GM11168 (cell line): ENCODE data around the gene IL20.

ENCODE experiments used
- in situ Hi-C: fragments of 300-500 bp; cut with MboI; formaldehyde crosslinking; loops from one replicate; pipeline ENCODE4 v1.12.0; 2022; ENCODE audit warnings: low sequenced_read_pairs; ENCODE audit not compliant: unreplicated experiment

IL20 gene

GRCh38 chr1:206873603-206874188 lies 8.3 kb downstream of the IL20 start:
- in situ Hi-C loops = no loop called here

- in situ Hi-C loops = no loop called here
Measured at GRCh38 chr1:206875752-206876377, 10.4 kb downstream of the IL20 start.

- in situ Hi-C loops = no loop called here
Measured at GRCh38 chr1:206878456-206878855, 13.0 kb downstream of the IL20 start.

GRCh38 chr1:206880314-206880713 lies 14.9 kb downstream of the IL20 start:
- in situ Hi-C loops = no loop called here

DNA sequence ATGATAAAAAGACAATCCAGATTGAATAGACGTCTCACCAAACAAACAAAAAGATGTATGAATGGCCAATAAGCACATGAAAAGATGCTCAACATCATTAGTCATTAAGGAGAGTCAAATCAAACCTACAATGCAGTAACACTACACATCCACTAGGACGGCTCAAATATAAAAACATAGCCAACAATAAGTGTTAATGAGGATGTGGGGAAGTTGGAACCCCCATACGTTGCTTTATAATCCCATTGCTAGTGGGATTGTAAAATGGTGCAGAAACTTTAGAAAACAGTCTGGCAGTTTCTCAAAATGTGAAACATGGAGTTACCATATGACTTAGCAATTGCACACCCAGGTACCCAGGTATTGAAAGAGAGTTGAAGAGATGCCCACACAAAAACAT lies 17.1 kb downstream of the IL20 start:
- in situ Hi-C loops = no loop called here

- in situ Hi-C loops = no loop called here
Measured at GRCh38 chr1:206883160-206883559, 17.7 kb downstream of the IL20 start.

- in situ Hi-C loops = no loop called here
Measured at GRCh38 chr1:206883876-206884275, 18.5 kb downstream of the IL20 start.

DNA sequence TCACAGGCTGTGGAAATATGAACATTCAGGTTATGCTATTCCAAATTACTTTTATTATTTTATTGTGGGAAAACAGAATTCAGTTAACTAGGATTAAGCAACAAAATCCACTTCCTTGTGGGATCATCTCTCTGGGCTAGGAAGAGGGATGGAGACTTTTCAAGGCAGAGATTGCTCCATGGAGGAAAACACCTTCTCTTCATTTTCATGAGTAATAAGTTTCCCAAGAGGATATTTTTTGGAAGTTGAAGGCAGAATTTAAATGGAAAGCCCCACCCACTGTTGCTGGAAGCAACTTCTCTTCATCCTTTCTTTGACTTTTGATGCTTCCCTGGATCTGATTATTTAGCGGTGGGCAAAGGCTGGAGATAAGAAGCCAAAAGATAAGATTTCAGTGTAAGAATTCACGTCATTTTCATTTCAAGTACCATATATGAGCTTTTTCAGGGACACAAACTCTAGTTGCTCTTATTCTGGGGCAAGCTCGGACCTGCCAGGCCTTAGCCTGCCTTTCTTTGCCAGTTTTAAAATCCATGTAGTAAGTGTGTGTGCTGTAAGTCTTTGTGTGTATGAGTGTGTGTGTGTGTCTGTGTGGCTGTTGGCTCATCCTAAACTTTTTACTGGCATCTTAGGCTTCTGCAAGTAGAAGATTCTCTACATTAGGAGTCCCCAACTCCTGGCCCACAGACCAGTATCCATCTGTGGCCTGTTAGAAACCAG lies 20.1 kb downstream of the IL20 start:
- in situ Hi-C loops = no loop called here

DNA sequence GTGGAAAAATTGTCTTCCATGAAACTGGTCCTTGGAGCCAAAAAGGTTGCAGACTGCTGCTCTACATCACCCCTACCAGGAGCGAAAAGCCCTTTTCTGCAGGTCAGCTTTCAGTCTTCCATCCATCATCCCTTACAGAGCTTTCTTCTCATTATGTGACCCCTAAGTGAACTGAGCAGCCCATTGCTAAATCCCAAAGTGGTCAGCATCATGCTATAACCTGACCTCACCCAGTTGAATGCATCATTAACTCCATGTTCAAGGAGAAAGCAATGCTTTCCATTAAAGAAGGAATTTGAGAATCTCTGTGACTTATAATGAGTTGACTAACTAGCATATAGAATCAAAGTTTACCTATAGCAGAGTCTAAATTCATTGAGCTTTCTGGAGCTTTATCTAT lies 21.4 kb downstream of the IL20 start:
- in situ Hi-C loops = no loop called here

- in situ Hi-C loops = no loop called here
Measured at GRCh38 chr1:206887701-206888100, 22.3 kb downstream of the IL20 start.

GRCh38 chr1:206890125-206891060 lies 25.0 kb downstream of the IL20 start:
- in situ Hi-C loops = no loop called here

DNA sequence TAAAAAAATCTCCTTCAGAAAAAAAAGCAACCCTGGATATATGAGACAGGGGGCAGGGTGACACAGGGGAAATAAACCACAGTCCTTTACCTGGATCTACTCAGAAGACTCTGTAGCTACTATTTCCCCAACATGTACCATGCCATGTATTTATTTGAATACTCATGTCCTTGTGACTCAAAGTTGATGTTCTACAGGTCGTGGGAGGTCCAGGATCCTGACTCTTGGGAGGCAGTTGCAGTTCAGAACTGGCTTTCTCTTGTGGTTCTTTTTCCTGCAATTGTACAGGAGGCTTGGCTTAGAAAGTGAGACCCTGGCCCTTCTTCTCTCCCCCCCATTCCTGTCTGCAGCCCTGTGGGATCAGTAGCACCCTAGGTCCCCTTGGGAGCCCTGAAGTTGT lies 26.0 kb downstream of the IL20 start:
- in situ Hi-C loops = no loop called here

GRCh38 chr1:206892351-206892984 lies 27.0 kb downstream of the IL20 start:
- in situ Hi-C loops = no loop called here

GRCh38 chr1:206893380-206893779 lies 28.0 kb downstream of the IL20 start:
- in situ Hi-C loops = no loop called here

GRCh38 chr1:206895325-206895724 lies 29.9 kb downstream of the IL20 start:
- in situ Hi-C loops = no loop called here

- in situ Hi-C loops = no loop called here
Measured at GRCh38 chr1:206895837-206896242, 30.4 kb downstream of the IL20 start.

DNA sequence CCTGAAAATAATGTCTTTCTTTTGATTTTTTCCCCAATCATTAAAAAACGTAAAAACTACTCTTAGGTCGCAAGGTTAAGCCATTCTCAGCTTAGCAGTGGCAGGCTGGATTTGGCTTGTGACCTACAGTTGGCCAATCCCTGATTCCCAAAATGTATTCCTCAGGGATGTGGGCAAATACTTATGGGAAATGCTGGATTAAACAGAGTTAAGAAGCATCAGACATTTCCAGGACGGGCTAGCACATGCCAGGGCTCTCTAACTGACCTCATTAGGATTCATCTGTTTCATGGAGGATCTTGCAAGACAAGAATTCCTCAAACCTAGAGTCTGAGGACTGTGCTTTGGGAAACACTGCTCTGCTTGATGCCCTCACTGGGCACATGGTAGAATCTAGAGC lies 30.8 kb downstream of the IL20 start:
- in situ Hi-C loops = no loop called here

DNA sequence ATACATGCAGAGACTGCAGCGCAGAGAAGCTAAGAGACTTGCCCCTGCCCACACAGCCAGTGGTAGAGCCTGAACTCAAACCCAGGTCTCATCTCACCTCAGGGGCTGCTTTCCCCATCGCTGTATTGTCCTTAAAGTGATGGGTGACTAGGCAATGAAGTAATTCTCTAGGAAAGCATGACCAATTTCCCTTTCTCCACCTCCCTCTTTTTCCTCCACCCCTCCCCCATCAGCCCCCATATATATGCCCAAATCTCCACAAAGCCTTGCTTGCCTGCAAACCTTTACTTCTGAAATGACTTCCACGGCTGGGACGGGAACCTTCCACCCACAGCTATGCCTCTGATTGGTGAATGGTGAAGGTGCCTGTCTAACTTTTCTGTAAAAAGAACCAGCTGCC lies 31.8 kb downstream of the IL20 start, which contains the start of gene IL24:
Gene IL24, plus strand, starts transcription at position 269 of the 400 bp plus-strand sequence. CDS start 390 bp downstream, outside the sequence.
- in situ Hi-C loops = no loop called here

GRCh38 chr1:206898089-206898914 lies 32.9 kb downstream of the IL20 start:
- in situ Hi-C loops = no loop called here
